ENCODE results near the gene ROR1. TPM values are rescaled to one million over a fixed set of nuclear protein-coding genes. Genes with fewer than 3 reads are reported as not detected.

ROR1 gene
- total RNA-seq, 1 donor from 2014 or later: 6.7 TPM

DNA sequence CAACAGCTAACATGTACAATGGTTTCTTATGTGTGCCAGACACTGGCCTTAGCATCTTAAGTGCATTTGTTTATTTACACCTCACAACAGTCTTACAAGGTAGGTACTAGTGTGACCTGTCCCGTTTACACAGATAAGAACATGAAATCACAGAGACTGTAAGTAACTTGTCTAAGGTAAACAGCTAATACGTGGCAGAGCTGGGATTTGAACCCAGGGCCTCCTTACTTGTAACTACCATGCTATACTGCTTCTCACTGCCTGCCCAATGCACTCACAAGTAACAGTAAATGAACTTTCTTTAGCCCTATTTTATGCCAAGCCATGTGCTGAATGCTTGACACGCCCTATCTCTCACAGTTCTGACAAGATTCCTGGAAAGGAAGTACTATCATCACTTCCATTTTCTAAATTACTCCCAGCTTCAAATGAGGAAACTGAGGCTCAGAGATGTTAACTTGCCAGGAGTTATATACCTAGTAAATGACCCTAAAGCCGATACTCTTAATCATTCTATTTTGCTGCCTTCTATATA, 25.7 kb upstream of the ROR1 start:
- Mint-ChIP-seq H3K27me3 (ENCODE audit: unreplicated experiment) (no peaks in the 10 kb centered on the region), H3K4me3 (ENCODE audit: unreplicated experiment) (no peak overlapping the region), H3K27ac (ENCODE audit: unreplicated experiment) (no peak overlapping the region)

GRCh38 chr1:63748641-63749040, 25.2 kb upstream of the ROR1 start:
- H3K27me3 Mint-ChIP-seq (ENCODE audit: unreplicated experiment): no peaks in the 10 kb centered on the region
- H3K9me3 Mint-ChIP-seq (ENCODE audit: unreplicated experiment): no peaks in the 10 kb centered on the region
- DNase-seq (ENCODE audit: low spot score): no peak
- TF ChIP-seq, protein P1, sequence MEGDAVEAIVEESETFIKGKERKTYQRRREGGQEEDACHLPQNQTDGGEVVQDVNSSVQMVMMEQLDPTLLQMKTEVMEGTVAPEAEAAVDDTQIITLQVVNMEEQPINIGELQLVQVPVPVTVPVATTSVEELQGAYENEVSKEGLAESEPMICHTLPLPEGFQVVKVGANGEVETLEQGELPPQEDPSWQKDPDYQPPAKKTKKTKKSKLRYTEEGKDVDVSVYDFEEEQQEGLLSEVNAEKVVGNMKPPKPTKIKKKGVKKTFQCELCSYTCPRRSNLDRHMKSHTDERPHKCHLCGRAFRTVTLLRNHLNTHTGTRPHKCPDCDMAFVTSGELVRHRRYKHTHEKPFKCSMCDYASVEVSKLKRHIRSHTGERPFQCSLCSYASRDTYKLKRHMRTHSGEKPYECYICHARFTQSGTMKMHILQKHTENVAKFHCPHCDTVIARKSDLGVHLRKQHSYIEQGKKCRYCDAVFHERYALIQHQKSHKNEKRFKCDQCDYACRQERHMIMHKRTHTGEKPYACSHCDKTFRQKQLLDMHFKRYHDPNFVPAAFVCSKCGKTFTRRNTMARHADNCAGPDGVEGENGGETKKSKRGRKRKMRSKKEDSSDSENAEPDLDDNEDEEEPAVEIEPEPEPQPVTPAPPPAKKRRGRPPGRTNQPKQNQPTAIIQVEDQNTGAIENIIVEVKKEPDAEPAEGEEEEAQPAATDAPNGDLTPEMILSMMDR (IDR thresholded peaks at IDR 0.05; ENCODE audit: unreplicated experiment): no peak
- no peak overlapping the region for H3K27ac Mint-ChIP-seq (ENCODE audit: unreplicated experiment)
- H3K4me3 Mint-ChIP-seq (ENCODE audit: unreplicated experiment): no peak overlapping the region
- no peaks in the 10 kb centered on the region for H3K36me3 Mint-ChIP-seq (ENCODE audit: low read depth, unreplicated experiment)
- H3K4me1 Mint-ChIP-seq (ENCODE audit: unreplicated experiment): peaks cover 20% of the 10 kb centered on the region

More for the DNA sequence above, 25.7 kb upstream of the ROR1 start:
- TF ChIP-seq, protein P1 (IDR thresholded peaks at IDR 0.05; ENCODE audit: unreplicated experiment): no peak
- DNase-seq (ENCODE audit: low spot score): no peak
- no peaks in the 10 kb centered on the region for H3K9me3 Mint-ChIP-seq (ENCODE audit: unreplicated experiment)
- H3K36me3 Mint-ChIP-seq (ENCODE audit: low read depth, unreplicated experiment): no peaks in the 10 kb centered on the region
- H3K4me1 Mint-ChIP-seq (ENCODE audit: unreplicated experiment): peaks cover 20% of the 10 kb centered on the region

- no peak overlapping the region for H3K27ac Mint-ChIP-seq (ENCODE audit: unreplicated experiment)
- no peaks in the 10 kb centered on the region for H3K36me3 Mint-ChIP-seq (ENCODE audit: low read depth, unreplicated experiment)
- no peaks in the 10 kb centered on the region for H3K27me3 Mint-ChIP-seq (ENCODE audit: unreplicated experiment)
- TF ChIP-seq, protein P1 (IDR thresholded peaks at IDR 0.05; ENCODE audit: unreplicated experiment): no peak
- peaks cover 20% of the 10 kb centered on the region for H3K4me1 Mint-ChIP-seq (ENCODE audit: unreplicated experiment)
- no peak overlapping the region for H3K4me3 Mint-ChIP-seq (ENCODE audit: unreplicated experiment)
- no peak for DNase-seq (ENCODE audit: low spot score)
- no peaks in the 10 kb centered on the region for H3K9me3 Mint-ChIP-seq (ENCODE audit: unreplicated experiment)
These were observed 23.1 kb upstream of the ROR1 start for GRCh38 chr1:63750721-63751120.

- H3K27me3 Mint-ChIP-seq (ENCODE audit: unreplicated experiment): no peaks in the 10 kb centered on the region
- peaks cover 16% of the 10 kb centered on the region for H3K4me1 Mint-ChIP-seq (ENCODE audit: unreplicated experiment)
- no peaks in the 10 kb centered on the region for H3K36me3 Mint-ChIP-seq (ENCODE audit: low read depth, unreplicated experiment)
- H3K27ac Mint-ChIP-seq (ENCODE audit: unreplicated experiment): no peak overlapping the region
- no peaks in the 10 kb centered on the region for H3K9me3 Mint-ChIP-seq (ENCODE audit: unreplicated experiment)
- DNase-seq (ENCODE audit: low spot score): no peak
- TF ChIP-seq, protein P1 (IDR thresholded peaks at IDR 0.05; ENCODE audit: unreplicated experiment): no peak
- no peak overlapping the region for H3K4me3 Mint-ChIP-seq (ENCODE audit: unreplicated experiment)
These were observed 21.6 kb upstream of the ROR1 start for GRCh38 chr1:63752176-63752575.

DNA sequence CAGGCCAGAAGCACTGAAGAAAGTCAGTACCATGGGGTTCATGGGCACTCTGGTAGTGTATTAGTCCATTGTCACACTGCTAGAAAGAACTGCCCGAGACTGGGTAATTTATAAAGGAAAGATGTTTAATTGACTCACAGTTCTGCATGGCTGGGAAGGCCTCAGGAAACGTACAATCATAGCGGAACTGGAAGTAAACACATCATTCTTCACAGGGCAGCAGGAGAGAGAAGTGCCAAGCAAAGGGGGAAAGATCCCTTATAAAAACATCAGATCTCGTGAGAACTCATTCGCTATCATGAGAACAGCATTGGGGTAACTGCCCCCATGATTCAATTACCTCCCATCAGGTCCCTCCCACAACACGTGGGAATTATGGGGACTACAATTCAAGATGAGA, 20.2 kb upstream of the ROR1 start:
- no peaks in the 10 kb centered on the region for H3K27me3 Mint-ChIP-seq (ENCODE audit: unreplicated experiment)
- H3K4me3 Mint-ChIP-seq (ENCODE audit: unreplicated experiment): no peak overlapping the region
- no peaks in the 10 kb centered on the region for H3K36me3 Mint-ChIP-seq (ENCODE audit: low read depth, unreplicated experiment)
- H3K27ac Mint-ChIP-seq (ENCODE audit: unreplicated experiment): no peak overlapping the region
- peaks cover 19% of the 10 kb centered on the region for H3K4me1 Mint-ChIP-seq (ENCODE audit: unreplicated experiment)
- no peaks in the 10 kb centered on the region for H3K9me3 Mint-ChIP-seq (ENCODE audit: unreplicated experiment)
- no peak for DNase-seq (ENCODE audit: low spot score)
- TF ChIP-seq, protein P1 (IDR thresholded peaks at IDR 0.05; ENCODE audit: unreplicated experiment): no peak
